ENCODE data around the gene PTPRG. TPM values are rescaled to one million over a fixed set of nuclear protein-coding genes. Genes with fewer than 3 reads are reported as not detected.

Gene PTPRG
- total RNA-seq, 4 donors from 2014 or later = 21.1 to 54.2 (median 30.6) TPM

- peak overlapping the region in 2 of 4 donors; percentile 3 to 10 for H3K4me3 ChIP-seq
- intact Hi-C loops (cut with DNase I; ENCODE audit: low total_unique reads) = loop anchor here (2.0 kb wide), 1 partner anchor 62 kb away; no protein-coding TSS in a partner anchor
- DNase-seq (no peak), ATAC-seq (peak in 1 of 2 donors; percentile 1)
- TF ChIP-seq POLR2A (IDR thresholded peaks at IDR 0.05) = no peak
- no peak for TF ChIP-seq CTCF (IDR thresholded peaks at IDR 0.05 in 4 of 5, conservative IDR thresholded peaks at IDR 0.05 in 1 of 5)
- in situ Hi-C loops (cut with MboI; ENCODE audit: low sequenced_read_pairs in 4 of 4) = no loop called here
- H3K27ac ChIP-seq = peak overlapping the region; percentile 89 to 93 (median 91)
- H3K27me3 ChIP-seq = no peaks in the 10 kb centered on the region
- no peaks in the 10 kb centered on the region for H3K36me3 ChIP-seq
- peaks cover 54 to 65% of the 10 kb centered on the region in 2 donors for H3K4me1 ChIP-seq
- no peaks in the 10 kb centered on the region for H3K9me3 ChIP-seq
Observed at GRCh38 chr3:62159056-62159708, 597.8 kb downstream of the PTPRG start.

GRCh38 chr3:62159709-62160092 is 598.3 kb downstream of the PTPRG start:
- H3K27ac ChIP-seq = peak overlapping the region; percentile 89 to 93 (median 91)
- peak; percentile 23 to 64 for TF ChIP-seq POLR2A (IDR thresholded peaks at IDR 0.05)
- no peak for TF ChIP-seq CTCF (IDR thresholded peaks at IDR 0.05 in 4 of 5, conservative IDR thresholded peaks at IDR 0.05 in 1 of 5)
- peaks cover 49 to 65% of the 10 kb centered on the region in 2 donors for H3K4me1 ChIP-seq
- no peaks in the 10 kb centered on the region for H3K27me3 ChIP-seq
- intact Hi-C loops (cut with DNase I; ENCODE audit: low total_unique reads) (loop anchor here (2.0 to 5.0 kb wide), 3 partner anchors 63 to 232 kb away; no protein-coding TSS in a partner anchor), in situ Hi-C loops (cut with MboI; ENCODE audit: low sequenced_read_pairs in 4 of 4) (loop anchor here in 1 of 4 donors (10.0 kb wide), 1 partner anchor 65 kb away; no protein-coding TSS in a partner anchor)
- H3K4me3 ChIP-seq = peak overlapping the region; percentile 2 to 40 (median 6)
- H3K36me3 ChIP-seq = no peaks in the 10 kb centered on the region
- DNase-seq (peak; percentile 92), ATAC-seq (peak; percentile 92)
- no peaks in the 10 kb centered on the region for H3K9me3 ChIP-seq

- TF ChIP-seq POLR2A (IDR thresholded peaks at IDR 0.05) (peak; percentile 16 to 43), CTCF (IDR thresholded peaks at IDR 0.05 in 4 of 5, conservative IDR thresholded peaks at IDR 0.05 in 1 of 5) (no peak)
- Histone ChIP-seq H3K27ac (peak overlapping the region; percentile 89 to 93 (median 91)), H3K4me3 (no peak overlapping the region), H3K27me3 (no peaks in the 10 kb centered on the region), H3K36me3 (no peaks in the 10 kb centered on the region), H3K9me3 (no peaks in the 10 kb centered on the region), H3K4me1 (peaks cover 41 to 61% of the 10 kb centered on the region in 2 donors)
- intact Hi-C loops (cut with DNase I; ENCODE audit: low total_unique reads) (loop anchor here (5.0 kb wide), 2 partner anchors 124 to 234 kb away; no protein-coding TSS in a partner anchor), in situ Hi-C loops (cut with MboI; ENCODE audit: low sequenced_read_pairs in 4 of 4) (loop anchor here in 1 of 4 donors (10.0 kb wide), 1 partner anchor 67 kb away; no protein-coding TSS in a partner anchor)
- ATAC-seq (peak; percentile 83 to 87), DNase-seq (peak; percentile 69 to 70)
Observed at GRCh38 chr3:62161371-62161770, 600.0 kb downstream of the PTPRG start.

GRCh38 chr3:62164196-62164595 is 602.8 kb downstream of the PTPRG start:
- DNase-seq (no peak), ATAC-seq (no peak)
- H3K36me3 ChIP-seq = no peaks in the 10 kb centered on the region
- intact Hi-C loops (cut with DNase I; ENCODE audit: low total_unique reads) = loop anchor here (5.0 kb wide), 2 partner anchors 127 to 237 kb away; no protein-coding TSS in a partner anchor
- peak overlapping the region in 3 of 4 donors; percentile 23 to 93 (median 28) for H3K27ac ChIP-seq
- H3K27me3 ChIP-seq = no peaks in the 10 kb centered on the region
- no peak overlapping the region for H3K4me3 ChIP-seq
- no peaks in the 10 kb centered on the region for H3K9me3 ChIP-seq
- no peak for TF ChIP-seq POLR2A (IDR thresholded peaks at IDR 0.05)
- TF ChIP-seq CTCF (IDR thresholded peaks at IDR 0.05 in 4 of 5, conservative IDR thresholded peaks at IDR 0.05 in 1 of 5) = no peak
- in situ Hi-C loops (cut with MboI; ENCODE audit: low sequenced_read_pairs in 4 of 4) = loop anchor here in 1 of 4 donors (10.0 kb wide), 1 partner anchor 69 kb away; no protein-coding TSS in a partner anchor
- H3K4me1 ChIP-seq = peaks cover 29 to 57% of the 10 kb centered on the region in 2 donors
